Lower lobe of right lung (tissue), 2 donors: ENCODE data around the gene ENOX1. TPM values are rescaled to one million over a fixed set of nuclear protein-coding genes. Genes with fewer than 3 reads are reported as not detected.

Experiments
- ATAC-seq, 2 donors: fragments of 200-7000 bp; cut with Tn5 transposase; one replicate each; pipeline ENCODE4 v1.9.1; 2020 to 2022; ENCODE audit warnings: mild to moderate bottlenecking in 2 of 2, moderate library complexity in 2 of 2
- DNase-seq: peaks from one replicate; pipeline ENCODE4 v3.0.0-alpha.2; 2020
- H3K27ac ChIP-seq: fragments of 200-600 bp; one replicate; pipeline ENCODE4 v1.8.0; 2022
- H3K27me3 ChIP-seq: fragments of 200-600 bp; one replicate; pipeline ENCODE4 v1.8.0; 2022; ENCODE audit warnings: low read depth
- H3K36me3 ChIP-seq: fragments of 200-600 bp; one replicate; pipeline ENCODE4 v1.8.0; 2022; ENCODE audit warnings: mild to moderate bottlenecking
- H3K4me1 ChIP-seq: fragments of 200-600 bp; one replicate; pipeline ENCODE4 v1.8.0; 2022
- H3K4me3 ChIP-seq: fragments of 200-600 bp; one replicate; pipeline ENCODE4 v1.8.0; 2022; ENCODE audit warnings: mild to moderate bottlenecking
- H3K9me3 ChIP-seq: fragments of 200-600 bp; one replicate; pipeline ENCODE4 v1.8.0; 2022
- CTCF ChIP-seq: fragments of 200-600 bp; IDR thresholded peaks from one replicate; pipeline ENCODE4 v1.8.0; 2022; ENCODE audit warnings: antibody characterized with exemption, mild to moderate bottlenecking
- intact Hi-C: fragments of 100-400 bp; cut with DNase I; formaldehyde crosslinking; loops from one replicate; pipeline ENCODE4 v1.11.0; 2022
- total RNA-seq: library from RNA; stranded (reverse); fragmentation: NEBNext Ultra II Directional; extraction: Animal tissue kit (Norgen Biotek cat#: 25700); gene quantifications from one replicate; pipeline ENCODE4 v1.2.1, GENCODE V29; 2021
- donor health status: DM: no; HTN: yes; CAD: no; lungs with severe emphysema.

ENOX1 gene
- total RNA-seq, 1 donor from 2014 or later = 2.0 TPM

GRCh38 chr13:43196750-43197370 is 589.9 kb downstream of the ENOX1 start:
- no peaks in the 10 kb centered on the region for H3K36me3 ChIP-seq
- no peak overlapping the region for H3K27ac ChIP-seq
- no peaks in the 10 kb centered on the region for H3K9me3 ChIP-seq
- ATAC-seq (no peak), DNase-seq (no peak)
- intact Hi-C loops = no loop called here
- TF ChIP-seq CTCF = no peak
- H3K4me3 ChIP-seq = no peak overlapping the region
- no peaks in the 10 kb centered on the region for H3K27me3 ChIP-seq
- H3K4me1 ChIP-seq = no peaks in the 10 kb centered on the region

- DNase-seq (no peak), ATAC-seq (no peak)
- Histone ChIP-seq H3K27ac (no peak overlapping the region), H3K27me3 (no peaks in the 10 kb centered on the region), H3K36me3 (no peaks in the 10 kb centered on the region), H3K4me3 (no peak overlapping the region), H3K4me1 (no peaks in the 10 kb centered on the region), H3K9me3 (no peaks in the 10 kb centered on the region)
- intact Hi-C loops = no loop called here
- TF ChIP-seq CTCF = no peak
Measured at GRCh38 chr13:43196086-43196621, 590.6 kb downstream of the ENOX1 start.

GRCh38 chr13:43195551-43195950 is 591.2 kb downstream of the ENOX1 start:
- H3K9me3 ChIP-seq = no peaks in the 10 kb centered on the region
- ATAC-seq (no peak), DNase-seq (no peak)
- intact Hi-C loops = no loop called here
- no peak for TF ChIP-seq CTCF
- no peaks in the 10 kb centered on the region for H3K4me1 ChIP-seq
- H3K27ac ChIP-seq = no peak overlapping the region
- H3K4me3 ChIP-seq = no peak overlapping the region
- no peaks in the 10 kb centered on the region for H3K27me3 ChIP-seq
- H3K36me3 ChIP-seq = no peaks in the 10 kb centered on the region

GRCh38 chr13:43195112-43195511 is 591.7 kb downstream of the ENOX1 start:
- no peak for TF ChIP-seq CTCF
- no peak overlapping the region for H3K4me3 ChIP-seq
- no peaks in the 10 kb centered on the region for H3K9me3 ChIP-seq
- no peaks in the 10 kb centered on the region for H3K27me3 ChIP-seq
- DNase-seq (no peak), ATAC-seq (no peak)
- no peak overlapping the region for H3K27ac ChIP-seq
- no peaks in the 10 kb centered on the region for H3K36me3 ChIP-seq
- no peaks in the 10 kb centered on the region for H3K4me1 ChIP-seq
- intact Hi-C loops = no loop called here

DNA sequence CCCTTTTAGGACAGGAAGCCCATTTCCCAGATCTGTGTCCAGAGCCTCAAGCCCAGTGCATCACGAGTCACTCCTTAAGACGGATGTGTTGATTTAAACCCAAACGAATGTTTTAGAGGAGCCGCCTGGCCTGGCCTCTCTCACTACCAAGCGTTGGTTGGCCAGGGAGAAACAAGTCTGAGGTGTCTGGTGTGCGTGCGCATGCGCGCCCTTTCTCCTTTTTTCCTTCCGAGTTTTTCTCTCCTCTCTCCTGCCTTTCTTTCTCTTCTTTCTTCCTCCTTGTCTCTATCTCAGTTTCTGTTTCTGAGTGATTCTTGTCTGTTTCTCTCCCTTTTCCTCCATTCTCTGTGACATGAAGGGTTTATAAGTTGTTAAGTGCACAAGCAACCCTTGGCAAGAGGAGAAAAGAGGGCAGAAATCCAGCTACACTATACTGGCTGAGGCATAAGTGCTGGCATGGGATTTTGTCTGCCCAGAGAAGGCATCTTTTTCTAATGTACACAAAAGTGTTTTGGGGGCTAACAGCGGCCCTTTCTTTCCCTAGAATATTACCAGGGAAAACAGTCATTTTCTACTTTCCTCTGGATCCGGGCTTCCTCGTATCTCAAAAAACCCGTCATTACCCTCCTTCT is 592.9 kb downstream of the ENOX1 start:
- no peaks in the 10 kb centered on the region for H3K4me1 ChIP-seq
- H3K4me3 ChIP-seq = no peak overlapping the region
- H3K36me3 ChIP-seq = no peaks in the 10 kb centered on the region
- no peaks in the 10 kb centered on the region for H3K9me3 ChIP-seq
- ATAC-seq (no peak), DNase-seq (no peak)
- TF ChIP-seq CTCF = no peak
- H3K27ac ChIP-seq = no peak overlapping the region
- no peaks in the 10 kb centered on the region for H3K27me3 ChIP-seq
- intact Hi-C loops = no loop called here
